HepG2 (cell line): ENCODE data around the gene PPP2R2C. TPM values are rescaled to one million over a fixed set of nuclear protein-coding genes. Genes with fewer than 3 reads are reported as not detected.

ENCODE experiments used
- ARNT ChIP-seq: fragments of 450-650 bp; IDR thresholded peaks from 2 replicates; pipeline ENCODE4 v1.6.1; 2017
- CBX5 ChIP-seq: sonication (generic); formaldehyde crosslinking; IDR thresholded peaks from 2 replicates; pipeline ENCODE4 v1.4.0; 2020; ENCODE audit warnings: missing genetic modification reagents, borderline replicate concordance
- EEA1 ChIP-seq: sonication (generic); formaldehyde crosslinking; IDR thresholded peaks from 2 replicates; pipeline ENCODE4 v1.5.1; 2020; ENCODE audit warnings: mild to moderate bottlenecking, missing genetic modification reagents, borderline replicate concordance
- FOXK1 ChIP-seq: sonication (generic); formaldehyde crosslinking; IDR thresholded peaks from 2 replicates; pipeline ENCODE4 v1.4.0; 2020; ENCODE audit warnings: low read depth, missing genetic modification reagents, borderline replicate concordance
- HHEX ChIP-seq: IDR thresholded peaks from 2 replicates; pipeline ENCODE4 v1.6.1; 2016; ENCODE audit warnings: control low read depth
- HMGA1 ChIP-seq: sonication (generic); formaldehyde crosslinking; conservative IDR thresholded peaks from 2 replicates; pipeline ENCODE4 v1.4.0; 2020; ENCODE audit warnings: missing genetic modification reagents
- MATR3 ChIP-seq: sonication (generic); formaldehyde crosslinking; IDR thresholded peaks from 2 replicates; pipeline ENCODE4 v1.4.0; 2020; ENCODE audit warnings: missing genetic modification reagents
- SNAI1 ChIP-seq: sonication (generic); formaldehyde crosslinking; IDR thresholded peaks from 2 replicates; pipeline ENCODE4 v1.5.0; 2020; ENCODE audit warnings: mild to moderate bottlenecking, missing genetic modification reagents, borderline replicate concordance
- SRY ChIP-seq: sonication (generic); formaldehyde crosslinking; IDR thresholded peaks from 2 replicates; pipeline ENCODE4 v1.8.0; 2022; ENCODE audit warnings: mild to moderate bottlenecking, missing genetic modification reagents
- TRIM24 ChIP-seq: sonication (generic); formaldehyde crosslinking; IDR thresholded peaks from 2 replicates; pipeline ENCODE4 v1.8.0; 2022; ENCODE audit warnings: mild to moderate bottlenecking, missing genetic modification reagents
- ZBTB7B ChIP-seq: sonication (generic); formaldehyde crosslinking; IDR thresholded peaks from 2 replicates; pipeline ENCODE4 v1.4.0; 2020; ENCODE audit warnings: missing genetic modification reagents
- ZMYM2 ChIP-seq: sonication (generic); formaldehyde crosslinking; IDR thresholded peaks from 2 replicates; pipeline ENCODE4 v1.8.0; 2022; ENCODE audit warnings: mild to moderate bottlenecking, missing genetic modification reagents
- ZNF550 ChIP-seq: sonication (generic); formaldehyde crosslinking; IDR thresholded peaks from 2 replicates; pipeline ENCODE4 v1.4.0; 2020; ENCODE audit warnings: mild to moderate bottlenecking, missing genetic modification reagents, borderline replicate concordance
- ZNF556 ChIP-seq: sonication (generic); formaldehyde crosslinking; IDR thresholded peaks from 2 replicates; pipeline ENCODE4 v1.4.0; 2020; ENCODE audit warnings: mild to moderate bottlenecking, missing genetic modification reagents, borderline replicate concordance
- ZNF761 ChIP-seq: sonication (generic); formaldehyde crosslinking; conservative IDR thresholded peaks from 2 replicates; pipeline ENCODE4 v1.4.0; 2020; ENCODE audit warnings: mild to moderate bottlenecking, missing genetic modification reagents
- polyA plus RNA-seq, 8 experiments: library from polyadenylated mRNA; depleted of rRNA in 3 of 8; stranded (reverse) in 7 of 8; unstranded in 1 of 8; fragments of >200 nt; fragmentation: Illumina TruSeq in 4 of 8; extraction: Trizol in 4 of 8; gene quantifications; 2 replicates each; pipeline versions ENCODE4 v1.2.1 to v1.2.3, GENCODE V29; 2011 to 2016; ENCODE audit warnings: low read depth in 4 of 8, missing spikeins in 1 of 8, mixed read lengths in 1 of 8; ENCODE audit not compliant: insufficient read depth in 1 of 8
- total RNA-seq, 5 experiments: library from RNA; depleted of rRNA; stranded (reverse); fragments of >200 nt; fragmentation: Illumina TruSeq; extraction: Trizol; gene quantifications; 2 replicates each; pipeline ENCODE4 v1.2.3, GENCODE V29; 2016; ENCODE audit warnings: low read depth in 1 of 5
- TF ChIP-seq, protein P1 (sequence below): IDR thresholded peaks from 2 replicates; pipeline ENCODE4 v1.6.1; 2016; ENCODE audit warnings: low read depth, borderline replicate concordance
- TF ChIP-seq, protein P2 (sequence below): sonication (generic); formaldehyde crosslinking; IDR thresholded peaks from 2 replicates; pipeline ENCODE4 v1.4.0; 2020; ENCODE audit warnings: missing genetic modification reagents, borderline replicate concordance
- TF ChIP-seq, protein P3 (sequence below): sonication (generic); formaldehyde crosslinking; IDR thresholded peaks from 2 replicates; pipeline ENCODE4 v1.5.1; 2020; ENCODE audit warnings: mild to moderate bottlenecking, moderate library complexity, missing genetic modification reagents
- TF ChIP-seq, protein P4 (sequence below): sonication (generic); formaldehyde crosslinking; IDR thresholded peaks from 2 replicates; pipeline ENCODE4 v1.4.0; 2020; ENCODE audit warnings: missing genetic modification reagents, borderline replicate concordance

The PPP2R2C gene
- total and polyA plus RNA-seq, 2 of the 13 experiments (the other 11 are each of a cell fraction or from before 2014, with no cell fraction given), result 0.60 to 8.6 TPM

DNA sequence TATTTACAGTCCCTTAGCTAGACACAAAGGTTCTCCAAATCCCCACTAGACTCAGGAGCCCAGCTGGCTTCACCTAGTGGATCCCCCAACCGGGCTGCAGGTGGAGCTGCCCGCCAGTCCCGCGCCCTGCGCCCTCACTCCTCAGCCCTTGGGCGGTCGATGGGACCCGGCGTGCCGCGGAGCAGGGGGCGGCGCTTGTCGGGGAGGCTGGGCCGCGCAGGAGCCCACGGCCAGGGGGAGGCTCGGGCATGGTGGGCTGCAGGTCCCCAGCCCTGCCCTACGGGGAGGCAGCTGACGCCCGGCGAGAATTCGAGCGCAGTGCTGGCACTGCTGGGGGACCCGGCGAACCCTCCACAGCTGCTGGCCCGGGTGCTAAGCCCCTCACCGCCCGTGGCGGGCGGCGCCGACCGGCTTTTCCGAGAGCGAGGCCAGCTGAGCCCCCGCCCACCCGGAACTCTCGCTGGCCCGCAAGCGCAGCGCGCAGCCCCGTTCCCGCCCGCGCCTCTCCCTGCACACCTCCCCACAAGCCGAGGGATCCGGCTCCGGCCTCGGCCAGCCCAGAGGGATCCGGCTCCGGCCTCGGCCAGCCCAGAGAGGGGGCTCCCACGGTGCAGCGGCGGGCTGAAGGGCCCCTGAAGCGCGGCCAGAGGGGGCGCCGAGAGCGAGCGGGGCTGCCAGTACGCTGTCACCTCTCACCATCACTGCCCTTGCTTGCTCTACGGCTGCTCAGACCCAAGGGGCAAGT lies 163.3 kb downstream of the PPP2R2C start (continued):
- TF ChIP-seq, protein P1, sequence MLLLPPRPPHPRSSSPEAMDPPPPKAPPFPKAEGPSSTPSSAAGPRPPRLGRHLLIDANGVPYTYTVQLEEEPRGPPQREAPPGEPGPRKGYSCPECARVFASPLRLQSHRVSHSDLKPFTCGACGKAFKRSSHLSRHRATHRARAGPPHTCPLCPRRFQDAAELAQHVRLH (CRISPR knock-in tag), result no peak
- TF ChIP-seq ZMYM2 (CRISPR knock-in tag), result peak; percentile 87
- no peak for TF ChIP-seq HMGA1
- TF ChIP-seq EEA1 (CRISPR knock-in tag), result peak; percentile 20; the same call in 1 of the 2 replicates
- no peak for TF ChIP-seq SRY (CRISPR knock-in tag)
- no peak for TF ChIP-seq TRIM24 (CRISPR knock-in tag)
- peak; percentile 64; the same call in 1 of the 2 replicates for TF ChIP-seq ZNF556 (CRISPR knock-in tag)
- TF ChIP-seq, protein P2, sequence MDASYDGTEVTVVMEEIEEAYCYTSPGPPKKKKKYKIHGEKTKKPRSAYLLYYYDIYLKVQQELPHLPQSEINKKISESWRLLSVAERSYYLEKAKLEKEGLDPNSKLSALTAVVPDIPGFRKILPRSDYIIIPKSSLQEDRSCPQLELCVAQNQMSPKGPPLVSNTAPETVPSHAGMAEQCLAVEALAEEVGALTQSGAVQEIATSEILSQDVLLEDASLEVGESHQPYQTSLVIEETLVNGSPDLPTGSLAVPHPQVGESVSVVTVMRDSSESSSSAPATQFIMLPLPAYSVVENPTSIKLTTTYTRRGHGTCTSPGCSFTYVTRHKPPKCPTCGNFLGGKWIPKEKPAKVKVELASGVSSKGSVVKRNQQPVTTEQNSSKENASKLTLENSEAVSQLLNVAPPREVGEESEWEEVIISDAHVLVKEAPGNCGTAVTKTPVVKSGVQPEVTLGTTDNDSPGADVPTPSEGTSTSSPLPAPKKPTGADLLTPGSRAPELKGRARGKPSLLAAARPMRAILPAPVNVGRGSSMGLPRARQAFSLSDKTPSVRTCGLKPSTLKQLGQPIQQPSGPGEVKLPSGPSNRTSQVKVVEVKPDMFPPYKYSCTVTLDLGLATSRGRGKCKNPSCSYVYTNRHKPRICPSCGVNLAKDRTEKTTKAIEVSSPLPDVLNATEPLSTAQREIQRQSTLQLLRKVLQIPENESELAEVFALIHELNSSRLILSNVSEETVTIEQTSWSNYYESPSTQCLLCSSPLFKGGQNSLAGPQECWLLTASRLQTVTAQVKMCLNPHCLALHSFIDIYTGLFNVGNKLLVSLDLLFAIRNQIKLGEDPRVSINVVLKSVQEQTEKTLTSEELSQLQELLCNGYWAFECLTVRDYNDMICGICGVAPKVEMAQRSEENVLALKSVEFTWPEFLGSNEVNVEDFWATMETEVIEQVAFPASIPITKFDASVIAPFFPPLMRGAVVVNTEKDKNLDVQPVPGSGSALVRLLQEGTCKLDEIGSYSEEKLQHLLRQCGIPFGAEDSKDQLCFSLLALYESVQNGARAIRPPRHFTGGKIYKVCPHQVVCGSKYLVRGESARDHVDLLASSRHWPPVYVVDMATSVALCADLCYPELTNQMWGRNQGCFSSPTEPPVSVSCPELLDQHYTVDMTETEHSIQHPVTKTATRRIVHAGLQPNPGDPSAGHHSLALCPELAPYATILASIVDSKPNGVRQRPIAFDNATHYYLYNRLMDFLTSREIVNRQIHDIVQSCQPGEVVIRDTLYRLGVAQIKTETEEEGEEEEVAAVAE (CRISPR knock-in tag), result 0 out of 2 replicates have a peak, but pooled peaks have one; percentile 8
- TF ChIP-seq, protein P3, sequence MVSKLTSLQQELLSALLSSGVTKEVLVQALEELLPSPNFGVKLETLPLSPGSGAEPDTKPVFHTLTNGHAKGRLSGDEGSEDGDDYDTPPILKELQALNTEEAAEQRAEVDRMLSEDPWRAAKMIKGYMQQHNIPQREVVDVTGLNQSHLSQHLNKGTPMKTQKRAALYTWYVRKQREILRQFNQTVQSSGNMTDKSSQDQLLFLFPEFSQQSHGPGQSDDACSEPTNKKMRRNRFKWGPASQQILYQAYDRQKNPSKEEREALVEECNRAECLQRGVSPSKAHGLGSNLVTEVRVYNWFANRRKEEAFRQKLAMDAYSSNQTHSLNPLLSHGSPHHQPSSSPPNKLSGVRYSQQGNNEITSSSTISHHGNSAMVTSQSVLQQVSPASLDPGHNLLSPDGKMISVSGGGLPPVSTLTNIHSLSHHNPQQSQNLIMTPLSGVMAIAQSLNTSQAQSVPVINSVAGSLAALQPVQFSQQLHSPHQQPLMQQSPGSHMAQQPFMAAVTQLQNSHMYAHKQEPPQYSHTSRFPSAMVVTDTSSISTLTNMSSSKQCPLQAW (CRISPR knock-in tag), result no peak
- TF ChIP-seq CBX5 (CRISPR knock-in tag), result no peak
- TF ChIP-seq MATR3 (CRISPR knock-in tag), result no peak
- TF ChIP-seq, protein P4, sequence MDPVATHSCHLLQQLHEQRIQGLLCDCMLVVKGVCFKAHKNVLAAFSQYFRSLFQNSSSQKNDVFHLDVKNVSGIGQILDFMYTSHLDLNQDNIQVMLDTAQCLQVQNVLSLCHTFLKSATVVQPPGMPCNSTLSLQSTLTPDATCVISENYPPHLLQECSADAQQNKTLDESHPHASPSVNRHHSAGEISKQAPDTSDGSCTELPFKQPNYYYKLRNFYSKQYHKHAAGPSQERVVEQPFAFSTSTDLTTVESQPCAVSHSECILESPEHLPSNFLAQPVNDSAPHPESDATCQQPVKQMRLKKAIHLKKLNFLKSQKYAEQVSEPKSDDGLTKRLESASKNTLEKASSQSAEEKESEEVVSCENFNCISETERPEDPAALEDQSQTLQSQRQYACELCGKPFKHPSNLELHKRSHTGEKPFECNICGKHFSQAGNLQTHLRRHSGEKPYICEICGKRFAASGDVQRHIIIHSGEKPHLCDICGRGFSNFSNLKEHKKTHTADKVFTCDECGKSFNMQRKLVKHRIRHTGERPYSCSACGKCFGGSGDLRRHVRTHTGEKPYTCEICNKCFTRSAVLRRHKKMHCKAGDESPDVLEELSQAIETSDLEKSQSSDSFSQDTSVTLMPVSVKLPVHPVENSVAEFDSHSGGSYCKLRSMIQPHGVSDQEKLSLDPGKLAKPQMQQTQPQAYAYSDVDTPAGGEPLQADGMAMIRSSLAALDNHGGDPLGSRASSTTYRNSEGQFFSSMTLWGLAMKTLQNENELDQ (CRISPR knock-in tag), result no peak
- TF ChIP-seq ZBTB7B (CRISPR knock-in tag), result peak; percentile 89
- peak; percentile 28; the same call in 1 of the 2 replicates for TF ChIP-seq FOXK1 (CRISPR knock-in tag)
- no peak for TF ChIP-seq SNAI1 (CRISPR knock-in tag)
- TF ChIP-seq ARNT, result no peak
- no peak for TF ChIP-seq ZNF761 (CRISPR knock-in tag)
- TF ChIP-seq HHEX (CRISPR knock-in tag), result no peak
- no peak; the same call in 1 of the 2 replicates for TF ChIP-seq ZNF550 (CRISPR knock-in tag)
